HepG2 (cell line): ENCODE data around the gene PCA3. TPM values are rescaled to one million over a fixed set of nuclear protein-coding genes. Genes with fewer than 3 reads are reported as not detected.

Experiments
- ATAC-seq: fragments of 200-7000 bp; cut with Tn5 transposase; 3 replicates; pipeline ENCODE4 v1.9.1; 2020; ENCODE audit warnings: mild to moderate bottlenecking, moderate library complexity
- BruUV-seq: library from RNA; stranded (reverse); fragments of 400-500 nt; replicated peaks from 2 replicates; lab custom pipeline; 2021; lab: Mats Ljungman, UMichigan
- CTCF ChIA-PET: fragments of 300-600 bp; formaldehyde crosslinking; extraction: SDS; loops from one replicate; lab custom pipeline; 2021; ENCODE audit warnings: low total read pairs, inconsistent platforms, low intra/inter-chr PET ratio; lab: Yijun Ruan, JAX
- POLR2A ChIA-PET: fragments of 350-600 bp; sonication (Branson Sonifier 250); formaldehyde crosslinking; loops from one replicate; lab custom pipeline; 2020; ENCODE audit warnings: antibody characterized with exemption, inconsistent platforms; lab: Yijun Ruan, JAX
- DNase-seq: peaks from one replicate; pipeline ENCODE4 v3.0.0-alpha.2; 2015; ENCODE audit warnings: low spot score
- FAIRE-seq: peaks from 3 replicates; lab custom pipeline; 2011; peaks lifted over from hg19 to GRCh38; lab: Jason Lieb, UNC
- H2AFZ ChIP-seq: one replicate; pipeline ENCODE4 v1.6.1; 2011; ENCODE audit warnings: low read length, inconsistent platforms
- H3K27ac ChIP-seq: fragments of 300-600 bp; 3 replicates; pipeline ENCODE4 v1.8.0; 2011; ENCODE audit warnings: mixed run types, mild to moderate bottlenecking, mixed read lengths, low read length, inconsistent platforms; ENCODE audit not compliant: insufficient read depth; ENCODE audit errors: extremely low read length
- H3K27me3 ChIP-seq, 2 experiments: fragments of 200-600 bp in 1 of 2; 2 replicates in 1 of 2; 3 replicates in 1 of 2; pipeline versions ENCODE4 v1.6.0 to v1.8.0; 2011; ENCODE audit warnings: low read length in 2 of 2, mild to moderate bottlenecking in 2 of 2, moderate library complexity in 2 of 2, inconsistent platforms in 1 of 2; ENCODE audit not compliant: insufficient read depth in 2 of 2, control insufficient read depth in 1 of 2
- H3K36me3 ChIP-seq, 2 experiments: fragments of 200-600 bp in 1 of 2; replicated peaks in 1 of 2; 2 replicates in 1 of 2; 3 replicates in 1 of 2; pipeline versions ENCODE4 v1.5.1 to v1.8.0; 2011; ENCODE audit warnings: low read length in 2 of 2, inconsistent platforms in 1 of 2; ENCODE audit not compliant: insufficient read depth in 2 of 2, control insufficient read depth in 1 of 2
- H3K4me1 ChIP-seq: 2 replicates; pipeline ENCODE4 v1.5.1; 2012; ENCODE audit warnings: low read length, inconsistent platforms; ENCODE audit not compliant: insufficient read depth
- H3K4me2 ChIP-seq: 2 replicates; pipeline ENCODE4 v1.6.0; 2011; ENCODE audit warnings: low read depth, low read length, inconsistent platforms
- H3K4me3 ChIP-seq, 3 experiments: fragments of 200-600 bp in 1 of 3; sonication (generic), shearing (Covaris generic) in 1 of 3; replicated peaks in 1 of 3; 2 replicates each; pipeline ENCODE4 v1.5.1; 2011 to 2016; ENCODE audit warnings: low read length in 3 of 3, inconsistent platforms in 2 of 3, low read depth in 2 of 3, mild to moderate bottlenecking in 2 of 3, control low read depth in 1 of 3, mixed read lengths in 1 of 3; ENCODE audit not compliant: insufficient read depth in 1 of 3
- H3K79me2 ChIP-seq: one replicate; pipeline ENCODE4 v1.6.1; 2011; ENCODE audit warnings: low read length, inconsistent platforms; ENCODE audit not compliant: insufficient read depth
- H3K9ac ChIP-seq: 2 replicates; pipeline ENCODE4 v1.6.0; 2011; ENCODE audit warnings: mild to moderate bottlenecking, low read depth, low read length, inconsistent platforms; ENCODE audit not compliant: insufficient read depth
- H3K9me3 ChIP-seq: 2 replicates; pipeline ENCODE4 v1.5.1; 2012; ENCODE audit warnings: mild to moderate bottlenecking, low read length
- H4K20me1 ChIP-seq: 2 replicates; pipeline ENCODE4 v1.6.0; 2011; ENCODE audit warnings: inconsistent platforms, mild to moderate bottlenecking, low read length, moderate library complexity; ENCODE audit not compliant: insufficient read depth
- BRD4 ChIP-seq: sonication (generic); formaldehyde crosslinking; IDR thresholded peaks from 2 replicates; pipeline ENCODE4 v1.4.0; 2020; ENCODE audit warnings: missing genetic modification reagents
- CEBPB ChIP-seq: IDR thresholded peaks from 2 replicates; pipeline ENCODE4 v1.6.1; 2011; ENCODE audit warnings: low read depth, low read length, improper control_type of control experiment, borderline replicate concordance
- ESRRA ChIP-seq: sonication (generic); formaldehyde crosslinking; IDR thresholded peaks from 2 replicates; pipeline ENCODE4 v1.5.1; 2020; ENCODE audit warnings: mild to moderate bottlenecking, low read depth, missing genetic modification reagents
- PAWR ChIP-seq: sonication (generic); formaldehyde crosslinking; IDR thresholded peaks from 2 replicates; pipeline ENCODE4 v1.4.0; 2020; ENCODE audit warnings: missing genetic modification reagents, mild to moderate bottlenecking, borderline replicate concordance
- YEATS4 ChIP-seq: sonication (generic); formaldehyde crosslinking; IDR thresholded peaks from 2 replicates; pipeline ENCODE4 v1.4.0; 2020; ENCODE audit warnings: missing genetic modification reagents, borderline replicate concordance
- ZFP37 ChIP-seq: sonication (generic); formaldehyde crosslinking; IDR thresholded peaks from 2 replicates; pipeline ENCODE4 v1.4.0; 2020; ENCODE audit warnings: missing genetic modification reagents, borderline replicate concordance
- ZNF326 ChIP-seq: sonication (generic); formaldehyde crosslinking; IDR thresholded peaks from 2 replicates; pipeline ENCODE4 v1.4.0; 2020; ENCODE audit warnings: missing genetic modification reagents, borderline replicate concordance
- ZNF564 ChIP-seq: sonication (generic); formaldehyde crosslinking; IDR thresholded peaks from 2 replicates; pipeline ENCODE4 v1.8.1; 2023; ENCODE audit warnings: mild to moderate bottlenecking, missing genetic modification reagents
- WGBS: methylation state at CpG from one replicate; pipeline ENCODE4 v1.1.6; 2017; ENCODE audit warnings: low lambda C conversion rate; 5-methylcytosine and 5-hydroxymethylcytosine counted together
- in situ Hi-C: cut with HindIII; loops from 2 replicates; pipeline ENCODE4 v1.10.0; 2017; ENCODE audit warnings: low pct_unique_long_range_greater_than_20kb; ENCODE audit not compliant: extremely low pct_ligation_motif_present
- intact Hi-C: fragments of 100-400 bp; cut with micrococcal nuclease; formaldehyde crosslinking; loops from one replicate; pipeline ENCODE4 v1.10.0; 2022; ENCODE audit not compliant: unreplicated experiment
- polyA plus RNA-seq, 8 experiments: library from polyadenylated mRNA; depleted of rRNA in 3 of 8; stranded (reverse) in 7 of 8; unstranded in 1 of 8; fragments of >200 nt; fragmentation: Illumina TruSeq in 4 of 8; extraction: Trizol in 4 of 8; gene quantifications; 2 replicates each; pipeline versions ENCODE4 v1.2.1 to v1.2.3, GENCODE V29; 2011 to 2016; ENCODE audit warnings: low read depth in 4 of 8, missing spikeins in 1 of 8, mixed read lengths in 1 of 8; ENCODE audit not compliant: insufficient read depth in 1 of 8
- total RNA-seq, 5 experiments: library from RNA; depleted of rRNA; stranded (reverse); fragments of >200 nt; fragmentation: Illumina TruSeq; extraction: Trizol; gene quantifications; 2 replicates each; pipeline ENCODE4 v1.2.3, GENCODE V29; 2016; ENCODE audit warnings: low read depth in 1 of 5
- TF ChIP-seq, protein P1 (sequence below): sonication (generic); IDR thresholded peaks from 2 replicates; pipeline ENCODE4 v1.6.1; 2016; ENCODE audit warnings: low read depth, borderline replicate concordance
- TF ChIP-seq, protein P2 (sequence below): sonication (generic); formaldehyde crosslinking; IDR thresholded peaks from 2 replicates; pipeline ENCODE4 v1.9.0; 2021; ENCODE audit warnings: missing genetic modification reagents, borderline replicate concordance
- TF ChIP-seq, protein P3 (sequence below): sonication (generic); formaldehyde crosslinking; IDR thresholded peaks from 2 replicates; pipeline ENCODE4 v1.5.0; 2020; ENCODE audit warnings: missing genetic modification reagents

PCA3 gene
- total and polyA plus RNA-seq, 2 of the 13 experiments (the other 11 are each of a cell fraction or from before 2014, with no cell fraction given) = not detected

DNA sequence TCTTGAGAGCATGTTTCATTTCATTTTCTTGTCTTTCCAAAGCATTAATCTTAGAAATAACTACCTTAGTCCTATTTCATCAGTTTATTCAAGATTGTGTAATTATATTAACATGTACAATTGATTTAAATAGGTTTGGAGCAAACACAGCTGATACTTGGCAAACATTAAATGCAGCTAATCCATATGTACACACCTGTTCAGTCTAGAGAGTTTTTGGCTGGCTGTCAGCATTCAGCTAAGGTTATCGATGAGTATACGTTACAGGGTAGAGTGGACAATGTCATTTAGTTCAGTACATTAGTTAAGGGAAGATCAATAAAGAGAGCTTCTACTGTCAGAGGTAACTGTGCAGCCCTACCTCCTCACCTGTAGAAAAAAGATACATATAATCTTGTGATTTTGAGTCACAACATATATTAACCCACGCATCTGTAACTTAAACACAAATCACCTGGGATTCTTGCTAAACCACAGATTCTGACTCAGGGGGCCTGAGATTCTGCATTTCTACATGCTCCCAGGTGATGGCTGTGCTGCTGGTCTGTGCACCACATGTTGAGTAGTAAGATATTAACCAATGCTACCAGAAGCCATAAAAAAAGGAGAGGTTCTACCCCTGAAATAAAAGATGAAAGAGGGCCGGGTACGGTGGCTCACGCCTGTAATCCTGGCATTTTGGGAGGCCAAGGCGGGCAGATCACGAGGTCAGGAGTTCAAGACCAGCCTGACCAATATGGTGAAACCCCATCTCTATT lies 34.1 kb upstream of the PCA3 start:
- WGBS = 12% methylated on average over 8 of the region's 8 CpGs
- POLR2A ChIA-PET = no interaction called here
- no TSS peak for BruUV-seq
- in situ Hi-C loops (no loop called here), intact Hi-C loops (no loop called here)
- H3K4me1 ChIP-seq = no peaks in the 10 kb centered on the region
- DNase-seq (peak; percentile 4), FAIRE-seq (no peak), ATAC-seq (no peak)
- no peak overlapping the region for H3K4me2 ChIP-seq
- TF ChIP-seq CEBPB (0 out of 2 replicates have a peak, but pooled peaks have one; percentile 9), ESRRA (CRISPR knock-in tag) (no peak)
- TF ChIP-seq, protein P1, sequence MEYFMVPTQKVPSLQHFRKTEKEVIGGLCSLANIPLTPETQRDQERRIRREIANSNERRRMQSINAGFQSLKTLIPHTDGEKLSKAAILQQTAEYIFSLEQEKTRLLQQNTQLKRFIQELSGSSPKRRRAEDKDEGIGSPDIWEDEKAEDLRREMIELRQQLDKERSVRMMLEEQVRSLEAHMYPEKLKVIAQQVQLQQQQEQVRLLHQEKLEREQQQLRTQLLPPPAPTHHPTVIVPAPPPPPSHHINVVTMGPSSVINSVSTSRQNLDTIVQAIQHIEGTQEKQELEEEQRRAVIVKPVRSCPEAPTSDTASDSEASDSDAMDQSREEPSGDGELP = peak; percentile 52; the same call in 1 of the 2 replicates
- H3K27me3 ChIP-seq = peaks cover 0 to 4% of the 10 kb centered on the region in 2 experiments; a peak in 2 of 5 replicates
- no peak overlapping the region for H3K27ac ChIP-seq
- CTCF ChIA-PET = no interaction called here
- no peaks in the 10 kb centered on the region for H3K36me3 ChIP-seq
- no peak overlapping the region for H3K9ac ChIP-seq
- no peak overlapping the region for H2AFZ ChIP-seq
- no peaks in the 10 kb centered on the region for H4K20me1 ChIP-seq
- H3K4me3 ChIP-seq = no peak overlapping the region
- H3K79me2 ChIP-seq = no peaks in the 10 kb centered on the region
- H3K9me3 ChIP-seq = no peaks in the 10 kb centered on the region

DNA sequence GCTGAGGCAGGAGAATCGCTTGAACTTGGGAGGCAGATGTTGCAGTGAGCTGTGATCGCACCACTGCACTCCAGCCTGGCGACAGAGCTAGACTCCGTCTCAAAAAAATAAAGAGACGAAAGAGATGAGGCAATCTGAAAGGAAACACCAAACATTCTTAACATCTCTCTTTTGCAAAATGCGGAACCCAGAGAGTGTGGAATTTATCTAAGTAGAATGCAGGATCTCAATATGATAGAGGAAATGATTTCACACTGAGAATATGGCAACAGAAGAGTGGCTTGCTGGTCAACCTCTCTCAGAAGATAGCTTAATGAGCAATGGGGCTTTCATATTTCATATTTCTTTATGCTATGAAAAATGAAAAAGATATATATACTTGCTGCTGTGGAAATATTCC lies 33.4 kb upstream of the PCA3 start:
- Histone ChIP-seq H3K9me3 (no peaks in the 10 kb centered on the region), H3K36me3 (no peaks in the 10 kb centered on the region), H3K27ac (no peak overlapping the region), H3K4me3 (no peak overlapping the region), H3K4me2 (no peak overlapping the region), H3K4me1 (no peaks in the 10 kb centered on the region), H3K9ac (no peak overlapping the region), H2AFZ (no peak overlapping the region), H3K79me2 (no peaks in the 10 kb centered on the region), H3K27me3 (peaks cover 0 to 4% of the 10 kb centered on the region in 2 experiments; a peak in 2 of 5 replicates), H4K20me1 (no peaks in the 10 kb centered on the region)
- DNase-seq (no peak), FAIRE-seq (no peak), ATAC-seq (no peak)
- ChIA-PET POLR2A (no interaction called here), CTCF (no interaction called here)
- TF ChIP-seq ZNF564 (no peak), BRD4 (CRISPR knock-in tag) (no peak), YEATS4 (CRISPR knock-in tag) (no peak), ZFP37 (CRISPR knock-in tag) (no peak), PAWR (no peak), ZNF326 (no peak)
- TF ChIP-seq, protein P2, sequence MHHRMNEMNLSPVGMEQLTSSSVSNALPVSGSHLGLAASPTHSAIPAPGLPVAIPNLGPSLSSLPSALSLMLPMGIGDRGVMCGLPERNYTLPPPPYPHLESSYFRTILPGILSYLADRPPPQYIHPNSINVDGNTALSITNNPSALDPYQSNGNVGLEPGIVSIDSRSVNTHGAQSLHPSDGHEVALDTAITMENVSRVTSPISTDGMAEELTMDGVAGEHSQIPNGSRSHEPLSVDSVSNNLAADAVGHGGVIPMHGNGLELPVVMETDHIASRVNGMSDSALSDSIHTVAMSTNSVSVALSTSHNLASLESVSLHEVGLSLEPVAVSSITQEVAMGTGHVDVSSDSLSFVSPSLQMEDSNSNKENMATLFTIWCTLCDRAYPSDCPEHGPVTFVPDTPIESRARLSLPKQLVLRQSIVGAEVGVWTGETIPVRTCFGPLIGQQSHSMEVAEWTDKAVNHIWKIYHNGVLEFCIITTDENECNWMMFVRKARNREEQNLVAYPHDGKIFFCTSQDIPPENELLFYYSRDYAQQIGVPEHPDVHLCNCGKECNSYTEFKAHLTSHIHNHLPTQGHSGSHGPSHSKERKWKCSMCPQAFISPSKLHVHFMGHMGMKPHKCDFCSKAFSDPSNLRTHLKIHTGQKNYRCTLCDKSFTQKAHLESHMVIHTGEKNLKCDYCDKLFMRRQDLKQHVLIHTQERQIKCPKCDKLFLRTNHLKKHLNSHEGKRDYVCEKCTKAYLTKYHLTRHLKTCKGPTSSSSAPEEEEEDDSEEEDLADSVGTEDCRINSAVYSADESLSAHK (CRISPR knock-in tag) = no peak
- TF ChIP-seq, protein P3, sequence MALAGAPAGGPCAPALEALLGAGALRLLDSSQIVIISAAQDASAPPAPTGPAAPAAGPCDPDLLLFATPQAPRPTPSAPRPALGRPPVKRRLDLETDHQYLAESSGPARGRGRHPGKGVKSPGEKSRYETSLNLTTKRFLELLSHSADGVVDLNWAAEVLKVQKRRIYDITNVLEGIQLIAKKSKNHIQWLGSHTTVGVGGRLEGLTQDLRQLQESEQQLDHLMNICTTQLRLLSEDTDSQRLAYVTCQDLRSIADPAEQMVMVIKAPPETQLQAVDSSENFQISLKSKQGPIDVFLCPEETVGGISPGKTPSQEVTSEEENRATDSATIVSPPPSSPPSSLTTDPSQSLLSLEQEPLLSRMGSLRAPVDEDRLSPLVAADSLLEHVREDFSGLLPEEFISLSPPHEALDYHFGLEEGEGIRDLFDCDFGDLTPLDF (CRISPR knock-in tag) = no peak
- in situ Hi-C loops = no loop called here
- WGBS = 70% methylated on average over 6 of the region's 6 CpGs
- intact Hi-C loops = no loop called here
- BruUV-seq = no TSS peak
